Activated CD4-positive, alpha-beta T cell treated with anti-CD3 and anti-CD28 coated beads for 36 hours (primary cell): ENCODE measurements around the gene MTMR2. TPM values are rescaled to one million over a fixed set of nuclear protein-coding genes. Genes with fewer than 3 reads are reported as not detected.

Source experiments
- ATAC-seq: fragments of 200-7000 bp; cut with Tn5 transposase; one replicate; pipeline ENCODE4 v1.10.0; 2021; ENCODE audit warnings: mild to moderate bottlenecking, moderate library complexity
- CTCF ChIA-PET: fragments of 350-600 bp; sonication (Branson Sonifier 250); formaldehyde crosslinking; loops from one replicate; lab custom pipeline; 2021; ENCODE audit warnings: antibody characterized with exemption; lab: Charles Lee
- POLR2A ChIA-PET: fragments of 350-600 bp; sonication (Branson Sonifier 250); formaldehyde crosslinking; loops from one replicate; lab custom pipeline; 2021; ENCODE audit warnings: antibody characterized with exemption, inconsistent platforms; lab: Charles Lee
- DNase-seq: peaks from one replicate; pipeline ENCODE4 v3.0.0-alpha.2; 2020
- H3K27ac Mint-ChIP-seq: one replicate; pipeline ENCODE4 v1.8.0; 2021; ENCODE audit warnings: mixed read lengths
- H3K27me3 Mint-ChIP-seq: one replicate; pipeline ENCODE4 v1.8.0; 2021; ENCODE audit warnings: mixed read lengths
- H3K36me3 Mint-ChIP-seq: one replicate; pipeline ENCODE4 v1.8.0; 2021; ENCODE audit warnings: low read depth, mixed read lengths
- H3K4me1 Mint-ChIP-seq: one replicate; pipeline ENCODE4 v1.8.0; 2021; ENCODE audit warnings: mixed read lengths
- H3K4me3 Mint-ChIP-seq: one replicate; pipeline ENCODE4 v1.8.0; 2021; ENCODE audit warnings: mild to moderate bottlenecking, moderate library complexity, mixed read lengths
- H3K9me3 Mint-ChIP-seq: one replicate; pipeline ENCODE4 v1.8.0; 2021; ENCODE audit warnings: low read depth, mixed read lengths
- intact Hi-C, 2 experiments: fragments of 100-400 bp; cut with DNase I in 1 of 2; cut with micrococcal nuclease in 1 of 2; formaldehyde crosslinking; loops; one replicate each; pipeline versions ENCODE4 v1.14.2 to v1.15.1; 2022 to 2024; cut with DNase I, micrococcal nuclease
- total RNA-seq, 2 experiments: library from RNA; stranded (reverse); gene quantifications; one replicate each; pipeline ENCODE4 v1.2.3, GENCODE V29; 2021

Gene MTMR2
- total RNA-seq, 2 experiments from 2014 or later = 32.8 to 36.5 TPM

DNA sequence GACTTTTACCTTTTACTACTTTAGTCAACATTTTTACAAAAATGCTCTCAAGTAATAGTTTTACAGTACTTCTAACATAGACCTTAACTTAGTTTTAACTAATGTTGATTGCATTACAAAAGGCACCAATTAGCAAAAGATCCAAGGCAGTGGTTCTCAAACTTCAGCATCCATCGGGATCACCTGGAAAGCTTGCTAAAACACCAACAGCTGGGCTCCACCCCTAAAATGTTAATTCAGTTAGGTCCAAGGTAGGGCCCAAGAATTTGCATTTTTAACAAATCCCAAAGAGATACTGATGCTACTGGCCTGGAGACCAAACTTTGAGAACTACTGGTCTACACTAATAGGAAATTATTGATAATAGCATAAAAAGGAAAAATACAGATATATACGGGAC lies 5.9 kb downstream of the MTMR2 start:
- Mint-ChIP-seq H3K4me3 (no peak overlapping the region), H3K4me1 (peaks cover 32% of the 10 kb centered on the region), H3K36me3 (no peaks in the 10 kb centered on the region), H3K27ac (no peak overlapping the region), H3K9me3 (no peaks in the 10 kb centered on the region), H3K27me3 (no peaks in the 10 kb centered on the region)
- ChIA-PET CTCF (no interaction called here), POLR2A (no interaction called here)
- ATAC-seq = no peak
- DNase-seq = no peak
- intact Hi-C loops = no loop called here

DNA sequence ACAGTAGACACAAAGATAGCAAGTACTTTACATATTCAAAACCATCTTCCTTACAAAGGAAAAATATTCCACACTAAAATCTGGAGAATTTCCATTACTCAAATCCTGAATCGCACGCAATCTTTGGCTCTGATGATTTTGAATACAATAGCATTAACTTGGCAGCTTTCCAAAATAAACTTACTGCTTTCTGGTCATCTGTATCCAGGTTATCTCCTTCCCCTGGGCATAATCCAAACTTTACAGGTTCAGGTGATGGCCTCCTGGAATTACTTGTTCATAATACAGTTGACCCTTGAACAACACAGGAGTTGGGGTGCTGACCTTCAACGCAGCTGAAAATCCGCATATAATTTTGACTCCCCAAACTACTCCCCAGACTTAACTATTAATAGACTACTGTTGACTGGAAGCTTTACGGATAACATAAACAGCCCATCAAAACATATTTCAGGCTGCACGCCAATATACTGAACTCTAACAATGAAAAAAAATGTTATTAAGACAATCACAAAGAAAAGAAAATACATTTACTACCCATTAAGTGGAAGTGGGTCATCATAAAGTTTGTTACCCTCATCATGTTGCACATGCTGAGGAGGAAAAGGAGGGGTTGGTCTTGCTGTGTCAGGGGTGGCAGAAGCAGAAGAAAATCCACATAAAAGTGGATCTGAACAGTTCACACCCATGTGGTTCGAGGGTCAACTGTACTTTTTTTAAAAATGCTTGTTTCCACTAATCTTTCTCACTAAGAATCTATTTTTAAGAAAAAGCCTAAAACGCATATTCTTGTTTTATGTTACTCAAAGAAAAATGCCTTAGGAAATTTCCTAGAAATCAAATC lies 6.5 kb downstream of the MTMR2 start:
- Mint-ChIP-seq H3K36me3 (no peaks in the 10 kb centered on the region), H3K27me3 (no peaks in the 10 kb centered on the region), H3K4me1 (peaks cover 31% of the 10 kb centered on the region), H3K27ac (no peak overlapping the region), H3K9me3 (no peaks in the 10 kb centered on the region), H3K4me3 (no peak overlapping the region)
- DNase-seq = no peak
- ChIA-PET POLR2A (no interaction called here), CTCF (no interaction called here)
- intact Hi-C loops = no loop called here
- no peak for ATAC-seq

DNA sequence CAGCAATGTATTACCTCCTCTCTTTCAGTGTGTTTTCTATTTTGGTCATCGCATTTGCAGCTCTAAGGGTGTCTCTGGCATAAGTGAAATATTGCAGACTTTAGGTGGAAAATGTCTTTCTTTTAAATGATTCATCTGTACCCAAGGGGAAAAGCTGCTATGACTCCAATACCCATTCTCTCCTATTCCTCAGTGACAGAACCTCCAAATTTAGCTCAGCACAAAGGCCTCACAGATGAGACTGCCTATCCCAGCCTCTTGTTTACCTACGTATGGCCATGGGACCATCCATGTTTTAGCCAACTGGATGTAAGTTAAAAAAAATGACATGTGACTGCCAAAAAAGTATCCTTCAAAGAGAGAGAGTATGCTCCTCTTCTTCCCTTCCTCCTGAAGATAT lies 7.9 kb downstream of the MTMR2 start:
- intact Hi-C loops = no loop called here
- ATAC-seq (peak; percentile 63), DNase-seq (no peak)
- H3K9me3 Mint-ChIP-seq = no peaks in the 10 kb centered on the region
- H3K27me3 Mint-ChIP-seq = no peaks in the 10 kb centered on the region
- ChIA-PET CTCF (interaction anchor here (0.6 to 1.9 kb wide), 3 partner anchors 9 to 81 kb away, joined by 3 to 5 read pairs (median 4); no protein-coding TSS in a partner anchor), POLR2A (interaction anchor here (0.7 kb wide), 1 partner anchor 19 kb away, joined by 3 read pairs; no protein-coding TSS in a partner anchor)
- H3K4me3 Mint-ChIP-seq = no peak overlapping the region
- H3K27ac Mint-ChIP-seq = no peak overlapping the region
- H3K4me1 Mint-ChIP-seq = peaks cover 26% of the 10 kb centered on the region
- peaks cover 5% of the 10 kb centered on the region for H3K36me3 Mint-ChIP-seq

DNA sequence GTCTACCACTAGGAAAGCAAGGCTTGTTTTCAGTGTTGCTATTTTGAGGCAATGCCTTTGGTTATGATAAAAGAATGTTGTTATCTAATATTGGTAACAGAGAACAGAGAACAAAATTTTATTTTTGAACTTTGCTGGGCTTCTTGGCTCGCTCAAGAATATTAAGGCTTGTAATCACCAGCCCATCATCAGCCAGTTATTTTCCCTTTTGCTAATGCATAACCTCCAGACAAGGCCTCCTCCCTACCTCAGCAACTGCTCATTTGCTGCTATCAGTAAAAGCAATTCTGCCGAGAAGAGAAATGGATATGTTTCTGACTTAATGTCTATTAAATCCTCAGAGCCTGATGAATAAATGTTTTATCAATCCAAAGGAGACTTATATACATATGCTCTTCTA lies 8.9 kb downstream of the MTMR2 start:
- Mint-ChIP-seq H3K27me3 (no peaks in the 10 kb centered on the region), H3K4me1 (peaks cover 26% of the 10 kb centered on the region), H3K9me3 (no peaks in the 10 kb centered on the region), H3K4me3 (no peak overlapping the region), H3K27ac (no peak overlapping the region), H3K36me3 (peaks cover 5% of the 10 kb centered on the region)
- ATAC-seq (no peak), DNase-seq (no peak)
- ChIA-PET CTCF (interaction anchor here (1.3 to 1.9 kb wide), 2 partner anchors 8 to 80 kb away, joined by 4 to 5 read pairs; no protein-coding TSS in a partner anchor), POLR2A (no interaction called here)
- intact Hi-C loops = no loop called here

DNA sequence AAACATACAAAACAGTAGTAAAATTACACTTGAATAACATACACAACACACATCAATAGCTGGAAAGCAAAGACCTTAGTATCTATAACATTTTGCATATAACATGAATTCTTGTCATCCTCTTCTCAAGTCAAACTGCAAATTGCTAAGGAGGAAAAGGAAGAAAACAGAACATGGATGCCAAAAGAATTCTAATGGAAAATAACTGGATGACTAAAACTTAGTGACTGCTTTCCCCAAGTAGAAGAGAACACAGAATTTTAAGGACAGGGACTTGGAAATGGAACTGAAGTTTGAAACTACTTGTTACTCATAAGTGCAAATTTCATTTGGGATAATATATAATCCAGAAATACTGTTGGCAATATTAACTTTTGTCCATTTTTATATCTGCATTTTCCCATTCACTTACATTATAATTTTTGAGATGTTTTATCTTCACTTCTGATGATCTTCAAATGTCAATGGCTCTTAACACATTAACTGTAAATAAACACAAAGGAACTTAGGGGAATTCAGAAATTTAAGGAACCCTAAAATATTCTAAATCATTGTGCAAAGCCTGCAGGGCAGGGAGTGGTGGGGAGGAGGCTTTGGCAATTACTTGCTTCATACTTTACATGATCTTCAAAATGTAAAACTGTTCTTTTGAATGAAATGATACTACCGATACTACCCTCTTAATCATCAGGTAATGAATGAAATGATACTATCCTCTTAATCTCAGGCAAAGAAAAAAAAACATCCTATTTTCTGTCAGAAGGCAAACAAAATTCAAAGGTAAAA lies 9.9 kb downstream of the MTMR2 start:
- intact Hi-C loops = no loop called here
- Mint-ChIP-seq H3K9me3 (no peaks in the 10 kb centered on the region), H3K4me1 (peaks cover 26% of the 10 kb centered on the region), H3K36me3 (peaks cover 5% of the 10 kb centered on the region), H3K27ac (no peak overlapping the region), H3K27me3 (no peaks in the 10 kb centered on the region), H3K4me3 (no peak overlapping the region)
- POLR2A ChIA-PET = no interaction called here
- DNase-seq = no peak
- CTCF ChIA-PET = no interaction called here
- no peak for ATAC-seq

DNA sequence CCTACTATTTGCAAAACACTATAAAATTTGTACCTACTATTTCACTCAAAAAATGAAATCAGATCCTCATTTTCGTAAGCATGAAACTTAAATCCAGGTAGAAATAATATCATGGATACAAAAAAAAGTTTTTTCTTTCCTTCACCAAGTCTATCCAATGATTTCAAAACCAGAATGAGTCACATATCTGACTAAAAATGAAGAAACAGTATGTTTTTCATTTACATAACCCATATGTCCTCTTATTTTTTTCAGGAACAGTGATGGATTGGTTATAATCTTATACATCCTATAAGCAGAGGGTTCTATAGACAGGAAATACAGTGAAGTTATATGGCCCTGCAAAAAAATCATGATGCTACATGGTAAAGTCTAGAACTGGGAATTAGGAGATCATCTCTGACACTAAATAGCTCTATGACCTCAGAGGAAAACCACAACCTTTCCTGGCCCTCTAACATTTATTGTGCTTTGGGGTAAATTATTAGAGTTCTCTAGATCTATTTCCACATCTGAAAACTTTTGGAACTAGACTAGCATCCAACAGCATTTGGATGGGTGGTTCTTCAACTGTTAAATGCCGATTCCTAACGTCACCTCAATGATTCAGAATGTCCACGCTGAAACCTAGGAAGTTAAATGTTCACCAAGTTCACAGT lies 10.9 kb downstream of the MTMR2 start:
- no peaks in the 10 kb centered on the region for H3K9me3 Mint-ChIP-seq
- H3K4me3 Mint-ChIP-seq = no peak overlapping the region
- no peaks in the 10 kb centered on the region for H3K27me3 Mint-ChIP-seq
- H3K27ac Mint-ChIP-seq = no peak overlapping the region
- intact Hi-C loops = no loop called here
- ATAC-seq = no peak
- ChIA-PET CTCF (no interaction called here), POLR2A (no interaction called here)
- DNase-seq = no peak
- peaks cover 5% of the 10 kb centered on the region for H3K36me3 Mint-ChIP-seq
- H3K4me1 Mint-ChIP-seq = peaks cover 30% of the 10 kb centered on the region

DNA sequence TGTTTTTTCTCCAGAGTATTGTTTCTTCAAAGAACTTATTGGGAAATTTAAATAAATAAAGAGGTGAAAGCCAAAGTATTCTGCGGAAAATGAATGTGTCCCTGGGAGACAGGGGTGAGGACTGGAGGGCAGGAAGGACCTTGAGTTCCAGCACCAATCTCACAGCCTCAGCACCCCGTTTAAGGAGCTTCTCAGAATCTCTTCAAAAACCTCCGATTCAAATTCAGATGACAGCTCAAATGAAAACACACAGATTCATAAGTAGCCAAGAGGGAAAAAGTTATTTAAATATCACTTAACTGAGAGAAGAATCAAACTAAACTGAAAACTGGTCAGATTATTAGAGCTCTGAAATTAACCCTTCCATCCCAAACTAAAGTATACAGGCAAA lies 12.5 kb downstream of the MTMR2 start:
- no peak for DNase-seq
- ChIA-PET CTCF (interaction anchor here (1.6 kb wide), 1 partner anchor 14 kb away, joined by 5 read pairs; no protein-coding TSS in a partner anchor), POLR2A (no interaction called here)
- Mint-ChIP-seq H3K27me3 (no peaks in the 10 kb centered on the region), H3K9me3 (no peaks in the 10 kb centered on the region), H3K36me3 (peaks cover 5% of the 10 kb centered on the region), H3K4me3 (no peak overlapping the region), H3K4me1 (peaks cover 29% of the 10 kb centered on the region), H3K27ac (no peak overlapping the region)
- intact Hi-C loops = no loop called here
- no peak for ATAC-seq

DNA sequence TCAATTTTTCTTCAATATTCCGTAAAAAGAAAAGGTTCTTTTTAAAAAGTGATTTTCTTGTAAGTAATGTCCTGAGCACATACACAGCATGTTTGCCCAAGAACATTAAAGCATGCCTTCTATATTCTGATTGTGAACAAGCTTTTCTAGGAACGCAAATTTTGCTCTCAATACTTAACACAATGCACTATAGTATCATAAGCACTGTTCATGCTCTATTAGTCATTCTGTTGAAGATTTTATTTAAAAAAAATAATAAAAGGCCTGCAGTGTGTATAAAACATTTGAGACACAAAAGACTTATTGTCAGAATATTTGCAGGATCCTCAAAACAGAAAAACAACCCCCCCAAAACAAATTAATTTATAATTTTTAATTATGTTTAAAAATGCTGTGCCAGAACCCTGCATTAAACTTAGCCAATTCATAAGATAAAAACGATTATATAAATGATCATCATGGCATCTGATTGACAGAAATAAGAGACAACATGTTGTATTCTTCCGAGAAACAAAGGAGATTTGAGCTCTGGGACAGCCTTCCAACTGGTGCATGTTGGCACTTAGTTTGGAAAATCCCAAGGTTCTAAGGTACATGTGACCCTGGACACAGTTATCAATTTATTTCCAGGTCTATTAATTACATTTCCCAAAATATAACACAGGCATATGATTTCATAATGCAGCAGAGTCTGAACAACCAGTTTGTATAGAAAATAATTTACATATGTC lies 13.1 kb downstream of the MTMR2 start:
- no peak for DNase-seq
- H3K27ac Mint-ChIP-seq = no peak overlapping the region
- no peak for ATAC-seq
- POLR2A ChIA-PET = no interaction called here
- H3K9me3 Mint-ChIP-seq = no peaks in the 10 kb centered on the region
- CTCF ChIA-PET = interaction anchor here (1.6 kb wide), 1 partner anchor 14 kb away, joined by 5 read pairs; no protein-coding TSS in a partner anchor
- intact Hi-C loops = no loop called here
- H3K4me3 Mint-ChIP-seq = no peak overlapping the region
- H3K27me3 Mint-ChIP-seq = no peaks in the 10 kb centered on the region
- peaks cover 24% of the 10 kb centered on the region for H3K4me1 Mint-ChIP-seq
- peaks cover 5% of the 10 kb centered on the region for H3K36me3 Mint-ChIP-seq

DNA sequence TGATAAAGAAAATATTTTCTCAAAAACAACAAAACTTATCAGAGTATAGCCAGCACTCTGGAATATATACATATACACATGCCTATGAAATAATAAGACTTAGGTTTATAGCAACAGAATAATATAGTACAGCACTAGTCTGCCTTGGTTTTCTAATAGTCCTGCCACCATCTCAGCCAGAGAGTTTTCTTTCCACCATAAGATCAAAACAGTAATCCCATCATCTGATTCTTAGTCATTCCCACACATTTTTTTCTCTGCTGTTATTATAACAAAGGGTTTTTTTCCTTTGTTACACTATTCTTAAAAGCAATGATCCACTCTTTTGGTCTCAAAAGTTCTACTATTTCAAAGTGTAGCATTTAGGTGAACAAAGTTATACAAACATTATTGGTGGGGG lies 15.1 kb downstream of the MTMR2 start:
- Mint-ChIP-seq H3K27me3 (no peaks in the 10 kb centered on the region), H3K4me3 (no peak overlapping the region), H3K4me1 (peaks cover 18% of the 10 kb centered on the region), H3K27ac (no peak overlapping the region), H3K9me3 (no peaks in the 10 kb centered on the region), H3K36me3 (peaks cover 5% of the 10 kb centered on the region)
- DNase-seq = no peak
- no peak for ATAC-seq
- ChIA-PET POLR2A (no interaction called here), CTCF (no interaction called here)
- intact Hi-C loops = no loop called here

DNA sequence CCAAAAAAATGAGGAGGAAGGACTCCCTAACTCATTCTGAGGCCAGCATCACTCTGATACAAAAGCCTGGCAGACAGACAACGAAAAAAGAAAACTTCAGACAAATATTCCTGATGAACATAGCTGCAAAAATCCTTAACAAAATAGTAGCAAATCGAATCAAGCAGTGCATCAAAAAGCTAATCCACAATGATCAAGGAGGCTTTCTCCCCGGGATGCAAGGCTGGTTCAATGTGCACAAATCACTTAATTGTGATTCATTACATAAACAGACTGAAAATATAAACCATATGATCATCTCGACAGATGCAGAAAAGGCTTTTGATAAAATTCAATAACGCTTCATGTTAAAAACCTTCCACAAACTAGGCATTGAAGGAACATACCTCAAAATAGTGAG lies 16.4 kb downstream of the MTMR2 start:
- peaks cover 5% of the 10 kb centered on the region for H3K36me3 Mint-ChIP-seq
- no peaks in the 10 kb centered on the region for H3K9me3 Mint-ChIP-seq
- no peak overlapping the region for H3K27ac Mint-ChIP-seq
- DNase-seq (no peak), ATAC-seq (no peak)
- ChIA-PET CTCF (interaction anchor here (1.1 to 1.3 kb wide), 2 partner anchors 8 to 56 kb away, joined by 3 to 5 read pairs; no protein-coding TSS in a partner anchor), POLR2A (no interaction called here)
- H3K4me1 Mint-ChIP-seq = peaks cover 6% of the 10 kb centered on the region
- no peaks in the 10 kb centered on the region for H3K27me3 Mint-ChIP-seq
- intact Hi-C loops = no loop called here
- H3K4me3 Mint-ChIP-seq = no peak overlapping the region
